Osteocyte (in vitro differentiated cells): ENCODE measurements around the gene ITPRIPL1. TPM values are rescaled to one million over a fixed set of nuclear protein-coding genes. Genes with fewer than 3 reads are reported as not detected.
"Not testable (repeated sequence)": the region's sequence is repeated elsewhere in the genome, so short reads cannot be mapped to it uniquely, and the experiment has no call there.

Source experiments
- DNase-seq: peaks from one replicate; pipeline ENCODE4 v3.0.0; 2021; ENCODE audit warnings: mixed read lengths; ENCODE audit not compliant: unreplicated experiment; ENCODE audit errors: extremely low spot score
- H3K27ac Mint-ChIP-seq: one replicate; pipeline ENCODE4 v1.8.0; 2021; ENCODE audit warnings: mild to moderate bottlenecking, mixed read lengths; ENCODE audit not compliant: unreplicated experiment
- H3K27me3 Mint-ChIP-seq: one replicate; pipeline ENCODE4 v1.8.0; 2021; ENCODE audit warnings: mixed read lengths; ENCODE audit not compliant: unreplicated experiment
- H3K36me3 Mint-ChIP-seq: one replicate; pipeline ENCODE4 v1.8.0; 2021; ENCODE audit warnings: mixed read lengths; ENCODE audit not compliant: unreplicated experiment
- H3K4me1 Mint-ChIP-seq: one replicate; pipeline ENCODE4 v1.8.0; 2021; ENCODE audit warnings: mixed read lengths; ENCODE audit not compliant: unreplicated experiment
- H3K4me3 Mint-ChIP-seq: one replicate; pipeline ENCODE4 v1.8.0; 2021; ENCODE audit warnings: mild to moderate bottlenecking, moderate library complexity, mixed read lengths; ENCODE audit not compliant: unreplicated experiment
- H3K9me3 Mint-ChIP-seq: one replicate; pipeline ENCODE4 v1.8.0; 2021; ENCODE audit warnings: mixed read lengths; ENCODE audit not compliant: unreplicated experiment
- CTCF ChIP-seq: fragments of 200-600 bp; sonication (generic); IDR thresholded peaks from 2 replicates; pipeline ENCODE4 v1.5.0; 2021; ENCODE audit warnings: antibody characterized with exemption, mild to moderate bottlenecking, moderate library complexity
- long read RNA-seq: library from polyadenylated mRNA; unstranded; transcript quantifications from one replicate; pipeline ENCODE4 v2.0.0, GENCODE V29; 2021
- total RNA-seq: library from RNA; stranded (reverse); gene quantifications from 2 replicates; pipeline ENCODE4 v1.2.1, GENCODE V29; 2021

ITPRIPL1 gene
- 0.50 and 0.86 TPM in 2 replicates for total RNA-seq
- long read RNA-seq: 0 reads

- H3K27ac Mint-ChIP-seq: peak within 1 kb of the TSS; percentile 57
- H3K27me3 Mint-ChIP-seq: peaks cover 22% of the 10 kb centered on the region
- no peak for DNase-seq
- TF ChIP-seq CTCF: no peak
- H3K9me3 Mint-ChIP-seq: no peaks in the 10 kb centered on the region
- peak within 1 kb of the TSS; percentile 71 for H3K4me3 Mint-ChIP-seq
- H3K36me3 Mint-ChIP-seq: no peaks in the 10 kb centered on the region
- peaks cover 20% of the 10 kb centered on the region for H3K4me1 Mint-ChIP-seq
Measured at GRCh38 chr2:96325041-96325883, at the start of gene ITPRIPL1. Gene ITPRIPL1, plus strand, starts transcription at chr2:96325317. Its CDS starts 523 bp downstream, at chr2:96325840.

- no peak for TF ChIP-seq CTCF
- Mint-ChIP-seq H3K36me3 (peaks cover 52% of the 10 kb centered on the region), H3K27me3 (no peaks in the 10 kb centered on the region), H3K4me1 (peaks cover 4% of the 10 kb centered on the region), H3K27ac (no peak overlapping the region), H3K4me3 (no peak overlapping the region), H3K9me3 (no peaks in the 10 kb centered on the region)
- DNase-seq: no peak
Measured at GRCh38 chr2:96276787-96277499, 48.2 kb upstream of the ITPRIPL1 start.

GRCh38 chr2:96287273-96287856 is 37.8 kb upstream of the ITPRIPL1 start:
- Mint-ChIP-seq H3K36me3 (peaks cover 59% of the 10 kb centered on the region), H3K27me3 (no peaks in the 10 kb centered on the region), H3K9me3 (no peaks in the 10 kb centered on the region), H3K4me1 (no peaks in the 10 kb centered on the region), H3K4me3 (no peak overlapping the region), H3K27ac (no peak overlapping the region)
- DNase-seq: no peak
- TF ChIP-seq CTCF: no peak

- DNase-seq: no peak
- TF ChIP-seq CTCF: no peak
- no peaks in the 10 kb centered on the region for H3K4me1 Mint-ChIP-seq
- no peak overlapping the region for H3K4me3 Mint-ChIP-seq
- H3K27me3 Mint-ChIP-seq: no peaks in the 10 kb centered on the region
- no peak overlapping the region for H3K27ac Mint-ChIP-seq
- peaks cover 72% of the 10 kb centered on the region for H3K36me3 Mint-ChIP-seq
- H3K9me3 Mint-ChIP-seq: no peaks in the 10 kb centered on the region
Measured at GRCh38 chr2:96291751-96292150, 33.4 kb upstream of the ITPRIPL1 start.

- H3K27me3 Mint-ChIP-seq, H3K4me1 Mint-ChIP-seq, H3K27ac Mint-ChIP-seq, DNase-seq, H3K4me3 Mint-ChIP-seq, H3K9me3 Mint-ChIP-seq: not testable (repeated sequence)
- peaks cover 72% of the 10 kb centered on the region for H3K36me3 Mint-ChIP-seq
Measured at GRCh38 chr2:96294271-96294670, 30.8 kb upstream of the ITPRIPL1 start.
